Measurements from ENCODE around the gene JAG2. TPM values are rescaled to one million over a fixed set of nuclear protein-coding genes. Genes with fewer than 3 reads are reported as not detected.

Gene JAG2
- total and polyA plus RNA-seq, 2 of the 13 experiments (the other 11 are each of a cell fraction or from before 2014, with no cell fraction given), result 0.04 to 0.16 TPM

DNA sequence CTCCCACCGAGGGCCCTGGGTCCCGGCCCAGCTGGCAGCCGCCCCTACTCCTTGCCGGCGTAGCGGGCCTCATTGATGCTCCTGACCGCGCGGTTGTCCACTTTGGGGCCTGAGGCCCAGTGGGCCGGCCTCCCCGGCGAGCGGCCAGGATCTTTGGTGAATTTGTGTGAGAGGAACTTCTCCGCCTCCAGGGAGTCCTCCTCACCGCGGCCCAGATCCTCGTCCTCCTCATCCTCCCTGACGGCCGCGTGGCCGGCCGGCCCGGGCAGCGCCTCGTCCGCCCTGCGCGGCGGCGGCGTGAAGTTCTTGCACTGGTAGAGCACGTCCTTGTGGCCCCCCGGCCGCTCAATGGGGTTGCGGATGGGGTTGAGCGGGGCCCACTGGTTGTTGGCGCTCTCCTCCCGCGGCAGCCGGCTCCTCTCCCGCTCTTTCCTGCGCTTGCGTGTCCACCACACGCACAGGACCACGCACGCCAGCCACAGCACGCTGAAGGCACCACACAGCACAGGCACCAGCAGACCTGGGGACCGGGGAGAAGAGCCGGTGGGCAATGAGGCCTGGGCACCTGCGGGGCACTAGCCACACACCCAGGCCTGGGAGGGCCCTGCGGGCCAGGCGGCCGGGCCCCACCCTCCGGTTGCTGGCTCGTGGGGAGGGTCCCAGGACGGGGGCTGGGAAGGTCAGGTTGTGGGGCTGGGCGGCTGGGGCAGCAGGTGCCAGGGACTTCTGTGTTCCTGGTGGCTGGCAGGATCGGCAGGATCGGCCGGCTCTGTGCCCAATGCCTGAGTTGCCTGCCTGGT is 25.7 kb downstream of the JAG2 start:
- 79% methylated on average over 34 of the region's 60 CpGs for WGBS (ENCODE audit: low lambda C conversion rate)
- ChIA-PET CTCF (ENCODE audit: low intra/inter-chr PET ratio, low total read pairs) (no interaction called here), POLR2A (no interaction called here)
- FAIRE-seq (no peak), ATAC-seq (no peak), DNase-seq (ENCODE audit: low spot score) (no peak)
- in situ Hi-C loops (cut with HindIII; ENCODE audit: extremely low pct_ligation_motif_present, low pct_unique_long_range_greater_than_20kb) (loop anchor here (10.0 kb wide), 1 partner anchor 48 kb away; no protein-coding TSS in a partner anchor), intact Hi-C loops (cut with micrococcal nuclease; ENCODE audit: unreplicated experiment) (no loop called here)
- peaks cover 10% of the 10 kb centered on the region for H3K9me3 ChIP-seq (ENCODE audit: low read length)
- no peaks in the 10 kb centered on the region for H4K20me1 ChIP-seq (ENCODE audit: insufficient read depth, low read length)
- H3K4me2 ChIP-seq (ENCODE audit: low read depth, low read length), result no peak overlapping the region
- H3K4me1 ChIP-seq (ENCODE audit: insufficient read depth, low read length), result no peaks in the 10 kb centered on the region
- H2AFZ ChIP-seq (ENCODE audit: low read length), result no peak overlapping the region
- H3K27ac ChIP-seq (ENCODE audit: extremely low read length, insufficient read depth, low read length), result no peak overlapping the region
- peaks cover 11 to 29% of the 10 kb centered on the region in 2 experiments; a peak in 4 of 5 replicates for H3K27me3 ChIP-seq (ENCODE audit: control insufficient read depth in 1 of 2, insufficient read depth in 2 of 2, low read length in 2 of 2)
- H3K79me2 ChIP-seq (ENCODE audit: insufficient read depth, low read length), result no peaks in the 10 kb centered on the region
- H3K36me3 ChIP-seq (replicated peaks in 1 of 2; ENCODE audit: control insufficient read depth in 1 of 2, insufficient read depth in 2 of 2, low read length in 2 of 2), result no peaks in the 10 kb centered on the region
- no TSS peak for BruUV-seq (replicated peaks)
- no peak overlapping the region for H3K4me3 ChIP-seq (replicated peaks in 1 of 3; ENCODE audit: insufficient read depth in 1 of 3, low read depth in 2 of 3, low read length in 3 of 3)
- no peak overlapping the region for H3K9ac ChIP-seq (ENCODE audit: insufficient read depth, low read depth, low read length)
- TF ChIP-seq MEIS2 (CRISPR knock-in tag; IDR thresholded peaks at IDR 0.05) (no peak), MAF1 (CRISPR knock-in tag; IDR thresholded peaks at IDR 0.05; ENCODE audit: borderline replicate concordance) (no peak), CREM (IDR thresholded peaks at IDR 0.05) (no peak), CREM (CRISPR knock-in tag; IDR thresholded peaks at IDR 0.05) (no peak), TBX3 (IDR thresholded peaks at IDR 0.05; ENCODE audit: borderline replicate concordance) (no peak), ZNF225 (CRISPR knock-in tag; IDR thresholded peaks at IDR 0.05) (no peak), TBX2 (CRISPR knock-in tag; IDR thresholded peaks at IDR 0.05; ENCODE audit: borderline replicate concordance) (no peak), EP300 (IDR thresholded peaks at IDR 0.05; ENCODE audit: low read depth in 2 of 2, low read length in 2 of 2) (no peak), EP300 (CRISPR knock-in tag; IDR thresholded peaks at IDR 0.05; ENCODE audit: borderline replicate concordance) (no peak), TARDBP (CRISPR knock-in tag; IDR thresholded peaks at IDR 0.05) (no peak), ZNF577 (CRISPR knock-in tag; IDR thresholded peaks at IDR 0.05; ENCODE audit: borderline replicate concordance, low read depth) (no peak), ZNF891 (CRISPR knock-in tag; IDR thresholded peaks at IDR 0.05) (no peak), SOX13 (IDR thresholded peaks at IDR 0.05) (no peak), SOX13 (CRISPR knock-in tag; conservative IDR thresholded peaks at IDR 0.05 in 1 of 2, IDR thresholded peaks at IDR 0.05 in 1 of 2) (no peak)
- TF ChIP-seq, protein P1, sequence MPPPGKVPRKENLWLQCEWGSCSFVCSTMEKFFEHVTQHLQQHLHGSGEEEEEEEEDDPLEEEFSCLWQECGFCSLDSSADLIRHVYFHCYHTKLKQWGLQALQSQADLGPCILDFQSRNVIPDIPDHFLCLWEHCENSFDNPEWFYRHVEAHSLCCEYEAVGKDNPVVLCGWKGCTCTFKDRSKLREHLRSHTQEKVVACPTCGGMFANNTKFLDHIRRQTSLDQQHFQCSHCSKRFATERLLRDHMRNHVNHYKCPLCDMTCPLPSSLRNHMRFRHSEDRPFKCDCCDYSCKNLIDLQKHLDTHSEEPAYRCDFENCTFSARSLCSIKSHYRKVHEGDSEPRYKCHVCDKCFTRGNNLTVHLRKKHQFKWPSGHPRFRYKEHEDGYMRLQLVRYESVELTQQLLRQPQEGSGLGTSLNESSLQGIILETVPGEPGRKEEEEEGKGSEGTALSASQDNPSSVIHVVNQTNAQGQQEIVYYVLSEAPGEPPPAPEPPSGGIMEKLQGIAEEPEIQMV (CRISPR knock-in tag; IDR thresholded peaks at IDR 0.05; ENCODE audit: low read depth), result no peak
- TF ChIP-seq, protein P2, sequence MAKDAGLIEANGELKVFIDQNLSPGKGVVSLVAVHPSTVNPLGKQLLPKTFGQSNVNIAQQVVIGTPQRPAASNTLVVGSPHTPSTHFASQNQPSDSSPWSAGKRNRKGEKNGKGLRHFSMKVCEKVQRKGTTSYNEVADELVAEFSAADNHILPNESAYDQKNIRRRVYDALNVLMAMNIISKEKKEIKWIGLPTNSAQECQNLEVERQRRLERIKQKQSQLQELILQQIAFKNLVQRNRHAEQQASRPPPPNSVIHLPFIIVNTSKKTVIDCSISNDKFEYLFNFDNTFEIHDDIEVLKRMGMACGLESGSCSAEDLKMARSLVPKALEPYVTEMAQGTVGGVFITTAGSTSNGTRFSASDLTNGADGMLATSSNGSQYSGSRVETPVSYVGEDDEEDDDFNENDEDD (CRISPR knock-in tag; IDR thresholded peaks at IDR 0.05; ENCODE audit: borderline replicate concordance), result no peak
- TF ChIP-seq, protein P3, sequence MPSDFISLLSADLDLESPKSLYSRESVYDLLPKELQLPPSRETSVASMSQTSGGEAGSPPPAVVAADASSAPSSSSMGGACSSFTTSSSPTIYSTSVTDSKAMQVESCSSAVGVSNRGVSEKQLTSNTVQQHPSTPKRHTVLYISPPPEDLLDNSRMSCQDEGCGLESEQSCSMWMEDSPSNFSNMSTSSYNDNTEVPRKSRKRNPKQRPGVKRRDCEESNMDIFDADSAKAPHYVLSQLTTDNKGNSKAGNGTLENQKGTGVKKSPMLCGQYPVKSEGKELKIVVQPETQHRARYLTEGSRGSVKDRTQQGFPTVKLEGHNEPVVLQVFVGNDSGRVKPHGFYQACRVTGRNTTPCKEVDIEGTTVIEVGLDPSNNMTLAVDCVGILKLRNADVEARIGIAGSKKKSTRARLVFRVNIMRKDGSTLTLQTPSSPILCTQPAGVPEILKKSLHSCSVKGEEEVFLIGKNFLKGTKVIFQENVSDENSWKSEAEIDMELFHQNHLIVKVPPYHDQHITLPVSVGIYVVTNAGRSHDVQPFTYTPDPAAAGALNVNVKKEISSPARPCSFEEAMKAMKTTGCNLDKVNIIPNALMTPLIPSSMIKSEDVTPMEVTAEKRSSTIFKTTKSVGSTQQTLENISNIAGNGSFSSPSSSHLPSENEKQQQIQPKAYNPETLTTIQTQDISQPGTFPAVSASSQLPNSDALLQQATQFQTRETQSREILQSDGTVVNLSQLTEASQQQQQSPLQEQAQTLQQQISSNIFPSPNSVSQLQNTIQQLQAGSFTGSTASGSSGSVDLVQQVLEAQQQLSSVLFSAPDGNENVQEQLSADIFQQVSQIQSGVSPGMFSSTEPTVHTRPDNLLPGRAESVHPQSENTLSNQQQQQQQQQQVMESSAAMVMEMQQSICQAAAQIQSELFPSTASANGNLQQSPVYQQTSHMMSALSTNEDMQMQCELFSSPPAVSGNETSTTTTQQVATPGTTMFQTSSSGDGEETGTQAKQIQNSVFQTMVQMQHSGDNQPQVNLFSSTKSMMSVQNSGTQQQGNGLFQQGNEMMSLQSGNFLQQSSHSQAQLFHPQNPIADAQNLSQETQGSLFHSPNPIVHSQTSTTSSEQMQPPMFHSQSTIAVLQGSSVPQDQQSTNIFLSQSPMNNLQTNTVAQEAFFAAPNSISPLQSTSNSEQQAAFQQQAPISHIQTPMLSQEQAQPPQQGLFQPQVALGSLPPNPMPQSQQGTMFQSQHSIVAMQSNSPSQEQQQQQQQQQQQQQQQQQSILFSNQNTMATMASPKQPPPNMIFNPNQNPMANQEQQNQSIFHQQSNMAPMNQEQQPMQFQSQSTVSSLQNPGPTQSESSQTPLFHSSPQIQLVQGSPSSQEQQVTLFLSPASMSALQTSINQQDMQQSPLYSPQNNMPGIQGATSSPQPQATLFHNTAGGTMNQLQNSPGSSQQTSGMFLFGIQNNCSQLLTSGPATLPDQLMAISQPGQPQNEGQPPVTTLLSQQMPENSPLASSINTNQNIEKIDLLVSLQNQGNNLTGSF (CRISPR knock-in tag; IDR thresholded peaks at IDR 0.05), result no peak
